ENCODE measurements around the gene INMT.

Gene INMT

GRCh38 chr7:30728591-30729100, 23.3 kb upstream of the INMT start:
- DNase-seq (ENCODE audit: low read depth), result no peak

- DNase-seq (ENCODE audit: low read depth), result no peak
Observed at GRCh38 chr7:30729642-30730041, 22.3 kb upstream of the INMT start.

GRCh38 chr7:30730097-30730496, 21.8 kb upstream of the INMT start:
- no peak for DNase-seq (ENCODE audit: low read depth)

- DNase-seq (ENCODE audit: low read depth), result no peak
Observed at GRCh38 chr7:30730996-30731395, 20.9 kb upstream of the INMT start.

GRCh38 chr7:30731581-30731980, 20.4 kb upstream of the INMT start:
- peak; percentile 26 for DNase-seq (ENCODE audit: low read depth)

- no peak for DNase-seq (ENCODE audit: low read depth)
Observed at GRCh38 chr7:30732606-30733005, 19.3 kb upstream of the INMT start.

- DNase-seq (ENCODE audit: low read depth), result no peak
Observed at GRCh38 chr7:30733216-30733615, 18.7 kb upstream of the INMT start.

- no peak for DNase-seq (ENCODE audit: low read depth)
Observed at GRCh38 chr7:30733691-30734090, 18.2 kb upstream of the INMT start.

- no peak for DNase-seq (ENCODE audit: low read depth)
Observed at GRCh38 chr7:30734497-30734896, 17.4 kb upstream of the INMT start.

- DNase-seq (ENCODE audit: low read depth), result no peak
Observed at GRCh38 chr7:30735631-30736030, 16.3 kb upstream of the INMT start.

- DNase-seq (ENCODE audit: low read depth), result no peak
Observed at GRCh38 chr7:30736291-30736690, 15.6 kb upstream of the INMT start.

GRCh38 chr7:30738026-30738915, 13.7 kb upstream of the INMT start:
- no peak for DNase-seq (ENCODE audit: low read depth)

- no peak for DNase-seq (ENCODE audit: low read depth)
Observed at GRCh38 chr7:30739691-30740090, 12.2 kb upstream of the INMT start.

GRCh38 chr7:30740417-30741181, 11.3 kb upstream of the INMT start:
- peak; percentile 70 for DNase-seq (ENCODE audit: low read depth)

- DNase-seq (ENCODE audit: low read depth), result no peak
Observed at GRCh38 chr7:30741289-30741688, 10.6 kb upstream of the INMT start.

- peak; percentile 56 for DNase-seq (ENCODE audit: low read depth)
Observed at GRCh38 chr7:30743371-30744074, 8.4 kb upstream of the INMT start.

- no peak for DNase-seq (ENCODE audit: low read depth)
Observed at GRCh38 chr7:30744075-30744417, 7.9 kb upstream of the INMT start.

- no peak for DNase-seq (ENCODE audit: low read depth)
Observed at GRCh38 chr7:30745261-30745941, 6.5 kb upstream of the INMT start.

- no peak for DNase-seq (ENCODE audit: low read depth)
Observed at GRCh38 chr7:30750010-30750409, 1.9 kb upstream of the INMT start.

GRCh38 chr7:30750683-30751650, 968 bp upstream of the INMT start:
- DNase-seq (ENCODE audit: low read depth), result peak; percentile 98

GRCh38 chr7:30752484-30752883, 549 bp downstream of the INMT start:
- DNase-seq (ENCODE audit: low read depth), result no peak
